NT2/D1 (cell line): Measurements from ENCODE around the gene ACIN1.

Experiments
- SUZ12 ChIP-seq: IDR thresholded peaks from 2 replicates; pipeline ENCODE4 v1.6.1; 2011; ENCODE audit not compliant: insufficient read length, insufficient read depth; ENCODE audit errors: extremely low read depth
- ZNF274 ChIP-seq: IDR thresholded peaks from 2 replicates; pipeline ENCODE4 v1.6.1; 2011; ENCODE audit warnings: mild to moderate bottlenecking, low read depth, low read length

GRCh38 chr14:23115918-23116317 lies 21.0 kb upstream of the ACIN1 start:
- TF ChIP-seq SUZ12, result no peak
- no peak for TF ChIP-seq ZNF274
